GM21526 (cell line): ENCODE data around the gene ANG.
"Not testable (repeated sequence)": the region's sequence is repeated elsewhere in the genome, so short reads cannot be mapped to it uniquely, and the experiment has no call there.

Experiments used
- ATAC-seq: cut with Tn5 transposase; IDR thresholded peaks from one replicate; pipeline ENCODE4 v1.9.1; 2021; ENCODE audit warnings: moderate library complexity; ENCODE audit not compliant: unreplicated experiment, low FRiP score

ANG gene

DNA sequence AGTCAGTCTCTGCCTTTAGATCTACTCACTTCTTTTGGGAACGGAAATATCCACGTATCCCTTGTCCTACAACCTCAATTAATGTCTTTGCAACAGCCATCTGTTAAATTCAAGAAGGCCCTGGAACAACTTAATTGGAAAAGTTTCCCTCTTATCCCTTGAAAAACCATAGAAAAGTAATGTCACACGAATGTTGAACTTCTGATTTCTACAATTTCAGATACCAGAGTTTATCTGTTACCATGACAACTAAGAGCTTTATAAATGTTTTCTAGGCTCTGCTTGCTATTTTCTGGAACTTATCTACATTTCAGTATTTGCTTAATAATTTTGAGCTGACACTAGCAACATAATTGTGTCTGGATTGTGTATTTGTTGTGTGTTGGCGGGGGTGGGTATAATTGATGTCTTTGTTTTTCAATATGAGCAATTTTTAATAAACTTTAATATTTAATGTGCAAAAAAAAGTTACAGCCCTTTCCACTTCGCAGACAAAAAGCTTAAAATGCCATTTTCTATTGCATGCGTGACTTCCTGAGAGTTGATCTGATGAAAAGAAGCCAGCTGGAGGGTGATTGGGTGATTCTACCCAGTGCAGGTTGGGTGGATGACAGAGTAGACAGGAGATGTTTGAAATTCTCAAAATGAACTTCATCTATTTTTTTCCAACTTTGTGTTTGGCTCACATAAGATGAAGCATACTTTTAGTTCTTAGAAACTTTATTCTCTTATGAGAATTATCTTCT is 45.3 kb downstream of the ANG start:
- no peak for ATAC-seq

GRCh38 chr14:20734430-20734806 is 45.9 kb downstream of the ANG start:
- ATAC-seq: no peak

- not testable (repeated sequence) for ATAC-seq
Observed at GRCh38 chr14:20738292-20738691, 49.7 kb downstream of the ANG start.

DNA sequence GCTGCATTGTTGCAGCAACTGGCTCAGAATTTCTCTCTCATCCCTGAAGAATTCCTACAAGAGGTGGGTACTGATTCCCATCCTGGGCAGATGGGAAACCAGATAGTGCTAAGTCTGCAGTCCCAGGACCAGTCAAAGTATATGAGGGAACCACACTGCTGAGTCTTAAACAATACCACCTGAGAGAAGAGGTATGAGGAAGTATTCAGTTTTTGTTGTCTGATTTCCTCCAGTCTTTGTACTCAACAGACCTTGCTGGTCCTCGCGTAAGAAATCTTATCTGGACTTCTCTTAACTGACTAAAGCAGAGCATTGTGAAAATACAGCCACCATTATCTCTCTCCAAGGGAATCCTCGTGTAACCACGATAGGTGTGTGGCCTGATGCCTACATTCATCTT is 53.6 kb downstream of the ANG start:
- ATAC-seq: no peak

- ATAC-seq: no peak
Observed at GRCh38 chr14:20743556-20743955, 55.0 kb downstream of the ANG start.
